ENCODE results near the gene MCM9. TPM values are rescaled to one million over a fixed set of nuclear protein-coding genes. Genes with fewer than 3 reads are reported as not detected.

The MCM9 gene
- total RNA-seq, 2 donors from 2014 or later: 24.2 to 28.1 TPM

- DNase-seq (ENCODE audit: low spot score) (no peak), ATAC-seq (no peak)
- no peak overlapping the region for H3K4me3 Mint-ChIP-seq
- H3K27me3 Mint-ChIP-seq: no peaks in the 10 kb centered on the region
- peaks cover 6% of the 10 kb centered on the region for H3K36me3 Mint-ChIP-seq
- H3K4me1 Mint-ChIP-seq (ENCODE audit: low read depth in 2 of 2): peaks cover 49 to 50% of the 10 kb centered on the region in 2 donors
- no peaks in the 10 kb centered on the region for H3K9me3 Mint-ChIP-seq
- H3K27ac Mint-ChIP-seq: no peak overlapping the region
Observed at GRCh38 chr6:118860363-118860762, 74.6 kb downstream of the MCM9 start.

GRCh38 chr6:118859517-118860064, 75.4 kb downstream of the MCM9 start:
- no peak for ATAC-seq
- Mint-ChIP-seq H3K27me3 (no peaks in the 10 kb centered on the region), H3K4me1 (ENCODE audit: low read depth in 2 of 2) (peaks cover 42% of the 10 kb centered on the region in 2 donors), H3K4me3 (no peak overlapping the region), H3K9me3 (no peaks in the 10 kb centered on the region), H3K27ac (no peak overlapping the region), H3K36me3 (peaks cover 6% of the 10 kb centered on the region)
- no peak for DNase-seq (ENCODE audit: low spot score)

DNA sequence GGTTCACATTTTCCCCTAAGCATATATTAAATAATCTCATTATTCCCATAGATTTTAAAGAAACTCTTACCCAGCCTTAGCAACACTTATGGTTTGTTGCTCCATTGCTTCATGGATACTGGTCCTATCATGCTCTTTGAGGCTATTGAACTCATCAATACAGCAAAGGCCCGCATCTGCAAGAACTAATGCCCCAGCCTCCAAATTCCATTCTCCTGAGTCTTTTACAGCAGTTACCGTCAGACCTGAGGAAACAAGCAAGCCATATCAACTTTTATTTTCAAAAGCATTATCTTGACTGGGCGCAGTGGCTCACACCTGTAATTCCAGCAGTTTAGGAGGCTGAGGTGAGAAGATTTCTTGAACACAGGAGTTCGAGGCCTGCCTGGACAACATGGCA, 78.7 kb downstream of the MCM9 start:
- H3K9me3 Mint-ChIP-seq: no peaks in the 10 kb centered on the region
- DNase-seq (ENCODE audit: low spot score): no peak
- no peaks in the 10 kb centered on the region for H3K27me3 Mint-ChIP-seq
- H3K4me3 Mint-ChIP-seq: no peak overlapping the region
- ATAC-seq: no peak
- H3K4me1 Mint-ChIP-seq (ENCODE audit: low read depth in 2 of 2): peaks cover 25 to 31% of the 10 kb centered on the region in 2 donors
- H3K27ac Mint-ChIP-seq: no peak overlapping the region
- peaks cover 6% of the 10 kb centered on the region for H3K36me3 Mint-ChIP-seq

DNA sequence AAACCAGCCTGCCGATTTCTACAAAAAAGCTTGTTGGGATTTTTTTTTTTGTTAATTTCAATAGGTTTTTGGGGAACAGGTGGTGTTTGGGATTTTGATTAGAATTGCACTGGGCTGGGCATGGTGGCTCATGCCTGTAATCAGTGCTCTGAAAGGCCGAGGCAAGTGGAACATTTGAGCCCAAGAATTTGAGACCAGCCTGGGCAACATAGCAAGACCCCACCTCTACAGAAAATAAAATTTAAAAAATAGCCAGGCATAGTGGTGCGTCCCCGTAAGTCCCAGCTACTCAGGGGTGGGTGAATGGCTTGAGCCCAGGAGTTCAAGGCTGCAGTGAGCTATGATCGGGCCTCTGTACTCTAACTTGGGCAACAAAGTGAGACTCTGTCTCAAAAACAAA, 81.6 kb downstream of the MCM9 start:
- H3K27ac Mint-ChIP-seq: no peak overlapping the region
- no peaks in the 10 kb centered on the region for H3K27me3 Mint-ChIP-seq
- H3K36me3 Mint-ChIP-seq: no peaks in the 10 kb centered on the region
- no peaks in the 10 kb centered on the region for H3K9me3 Mint-ChIP-seq
- DNase-seq (ENCODE audit: low spot score) (no peak), ATAC-seq (no peak)
- no peak overlapping the region for H3K4me3 Mint-ChIP-seq
- H3K4me1 Mint-ChIP-seq (ENCODE audit: low read depth in 2 of 2): peaks cover 4 to 21% of the 10 kb centered on the region in 2 donors

GRCh38 chr6:118844915-118845314, 90.0 kb downstream of the MCM9 start:
- H3K9me3 Mint-ChIP-seq: no peaks in the 10 kb centered on the region
- peak overlapping the region; percentile 47 to 89 for H3K27ac Mint-ChIP-seq
- H3K27me3 Mint-ChIP-seq: no peaks in the 10 kb centered on the region
- peak overlapping the region; percentile 81 for H3K4me3 Mint-ChIP-seq
- H3K4me1 Mint-ChIP-seq (ENCODE audit: low read depth in 2 of 2): peaks cover 23 to 30% of the 10 kb centered on the region in 2 donors
- ATAC-seq (peak; percentile 67 to 87), DNase-seq (ENCODE audit: low spot score) (no peak)
- no peaks in the 10 kb centered on the region for H3K36me3 Mint-ChIP-seq

GRCh38 chr6:118843685-118844390, 91.1 kb downstream of the MCM9 start:
- H3K4me3 Mint-ChIP-seq: peak overlapping the region; percentile 81
- peak overlapping the region; percentile 47 to 89 for H3K27ac Mint-ChIP-seq
- no peaks in the 10 kb centered on the region for H3K27me3 Mint-ChIP-seq
- H3K4me1 Mint-ChIP-seq (ENCODE audit: low read depth in 2 of 2): peaks cover 21 to 30% of the 10 kb centered on the region in 2 donors
- peaks cover 5% of the 10 kb centered on the region for H3K36me3 Mint-ChIP-seq
- ATAC-seq (peak; percentile 85 to 87), DNase-seq (ENCODE audit: low spot score) (no peak)
- H3K9me3 Mint-ChIP-seq: peaks cover 4% of the 10 kb centered on the region

DNA sequence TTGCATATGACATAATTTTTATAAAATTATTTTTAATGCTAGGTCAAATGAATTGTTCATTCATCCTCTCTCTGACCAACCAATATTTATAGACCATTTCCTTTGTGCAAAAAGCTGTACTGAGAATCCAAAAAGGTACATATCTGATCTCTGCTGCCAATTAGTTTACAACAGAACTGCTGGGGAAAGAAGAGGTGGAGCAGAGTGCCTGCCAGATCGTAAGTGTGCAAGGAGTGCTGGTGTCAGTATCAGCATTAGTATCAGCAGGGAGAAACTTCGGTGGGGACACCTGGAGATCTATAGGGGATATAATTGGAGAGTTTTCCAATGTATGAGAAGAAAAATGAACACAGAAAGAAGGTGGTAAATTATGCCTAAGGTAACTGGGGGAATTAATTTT, 104.3 kb downstream of the MCM9 start:
- H3K36me3 Mint-ChIP-seq: no peaks in the 10 kb centered on the region
- DNase-seq (ENCODE audit: low spot score) (no peak), ATAC-seq (no peak)
- no peak overlapping the region for H3K4me3 Mint-ChIP-seq
- no peaks in the 10 kb centered on the region for H3K9me3 Mint-ChIP-seq
- H3K27me3 Mint-ChIP-seq: no peaks in the 10 kb centered on the region
- peaks cover 24 to 33% of the 10 kb centered on the region in 2 donors for H3K4me1 Mint-ChIP-seq (ENCODE audit: low read depth in 2 of 2)
- no peak overlapping the region for H3K27ac Mint-ChIP-seq

DNA sequence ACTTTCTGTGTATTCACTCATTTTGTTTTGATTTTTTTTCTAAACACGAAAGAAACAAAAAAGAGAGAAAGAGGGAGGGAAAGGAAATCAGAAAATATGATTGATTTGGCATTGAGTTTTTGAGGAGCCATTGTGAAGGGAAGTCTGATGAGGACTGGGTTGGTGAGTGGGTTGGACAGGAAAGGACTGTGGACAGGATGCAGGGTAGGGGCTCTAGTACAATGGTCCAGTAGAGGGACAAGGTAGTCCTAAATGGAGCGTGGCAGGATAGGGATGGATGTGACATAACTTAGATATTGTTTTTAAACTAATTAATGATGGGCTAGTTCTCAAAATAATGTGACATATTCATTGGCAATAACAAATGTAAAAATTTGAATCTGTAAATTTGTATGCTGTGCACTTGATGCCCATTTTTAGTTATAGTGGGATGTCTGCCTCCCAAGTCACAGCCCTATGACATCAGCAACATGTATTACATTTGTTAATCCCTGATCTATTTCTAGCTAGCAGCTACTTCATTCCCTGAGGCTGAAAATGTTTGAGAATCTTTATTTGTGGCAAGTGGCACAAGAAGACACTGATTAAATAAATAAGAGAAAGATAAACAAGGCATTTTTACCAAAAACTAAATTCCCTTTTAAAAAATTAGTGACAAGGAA, 105.0 kb downstream of the MCM9 start:
- Mint-ChIP-seq H3K27me3 (no peaks in the 10 kb centered on the region), H3K27ac (no peak overlapping the region)

GRCh38 chr6:118826096-118826495, 108.9 kb downstream of the MCM9 start:
- Mint-ChIP-seq H3K4me3 (no peak overlapping the region), H3K36me3 (peaks cover 16% of the 10 kb centered on the region), H3K9me3 (no peaks in the 10 kb centered on the region), H3K4me1 (ENCODE audit: low read depth in 2 of 2) (peaks cover 3 to 5% of the 10 kb centered on the region in 2 donors), H3K27me3 (no peaks in the 10 kb centered on the region), H3K27ac (no peak overlapping the region)
- no peak for DNase-seq (ENCODE audit: low spot score)
- ATAC-seq: no peak

More for the DNA sequence above, 105.0 kb downstream of the MCM9 start:
- peaks cover 4% of the 10 kb centered on the region for H3K36me3 Mint-ChIP-seq
- peak in 1 of 2 donors; percentile 52 for ATAC-seq
- DNase-seq (ENCODE audit: low spot score): no peak
- H3K4me3 Mint-ChIP-seq: no peak overlapping the region
- H3K4me1 Mint-ChIP-seq (ENCODE audit: low read depth in 2 of 2): peaks cover 22 to 26% of the 10 kb centered on the region in 2 donors
- H3K9me3 Mint-ChIP-seq: no peaks in the 10 kb centered on the region

DNA sequence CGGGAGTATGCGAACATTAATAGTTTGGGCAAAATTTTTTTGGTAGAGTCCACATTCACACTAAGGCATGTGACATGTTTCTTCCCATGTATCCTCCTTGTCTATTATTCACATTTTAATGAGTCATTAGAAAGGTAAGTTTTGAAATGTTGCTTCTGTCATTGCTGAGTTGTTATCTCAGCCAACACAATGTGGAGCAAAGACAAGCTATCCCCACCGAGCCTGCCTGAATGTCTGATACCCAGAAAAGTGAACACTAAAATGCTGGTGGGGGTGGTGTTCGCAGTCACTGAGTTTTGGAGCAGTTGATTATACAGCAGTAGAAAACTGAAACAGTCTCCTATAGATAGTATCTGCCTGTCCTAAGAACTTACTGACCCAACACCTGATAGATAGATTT, 109.3 kb downstream of the MCM9 start:
- Mint-ChIP-seq H3K9me3 (no peaks in the 10 kb centered on the region), H3K4me3 (no peak overlapping the region), H3K27me3 (no peaks in the 10 kb centered on the region), H3K4me1 (ENCODE audit: low read depth in 2 of 2) (peaks cover 1 to 5% of the 10 kb centered on the region in 2 donors), H3K36me3 (peaks cover 21% of the 10 kb centered on the region), H3K27ac (no peak overlapping the region)
- ATAC-seq (no peak), DNase-seq (ENCODE audit: low spot score) (no peak)

DNA sequence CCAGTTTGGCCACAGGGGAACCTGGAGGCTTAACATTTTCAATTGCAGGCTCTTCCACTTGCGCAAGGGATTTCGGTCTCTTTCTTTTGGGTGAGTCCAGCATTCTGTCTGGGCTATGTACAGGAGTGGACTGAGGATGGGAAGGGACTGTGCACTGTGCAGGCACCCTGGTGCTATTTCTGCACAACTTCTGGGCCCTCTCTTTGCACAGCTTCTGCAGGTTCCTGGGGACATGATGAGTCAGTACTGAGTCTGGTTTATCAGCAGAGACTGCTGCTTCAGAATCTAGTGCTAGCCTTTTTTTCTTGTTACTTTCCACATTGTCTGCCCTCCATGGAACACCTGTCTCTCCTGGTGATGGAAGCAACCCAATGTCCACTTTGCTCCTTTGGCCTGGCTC, 119.5 kb downstream of the MCM9 start:
- no peak for DNase-seq (ENCODE audit: low spot score)
- Mint-ChIP-seq H3K27me3 (no peaks in the 10 kb centered on the region), H3K4me3 (no peak overlapping the region), H3K36me3 (peaks cover 11% of the 10 kb centered on the region), H3K9me3 (peaks cover 3% of the 10 kb centered on the region), H3K4me1 (ENCODE audit: low read depth in 2 of 2) (peaks cover 28 to 34% of the 10 kb centered on the region in 2 donors), H3K27ac (peak overlapping the region; percentile 20 to 47)
- peak in 1 of 2 donors; percentile 52 for ATAC-seq

DNA sequence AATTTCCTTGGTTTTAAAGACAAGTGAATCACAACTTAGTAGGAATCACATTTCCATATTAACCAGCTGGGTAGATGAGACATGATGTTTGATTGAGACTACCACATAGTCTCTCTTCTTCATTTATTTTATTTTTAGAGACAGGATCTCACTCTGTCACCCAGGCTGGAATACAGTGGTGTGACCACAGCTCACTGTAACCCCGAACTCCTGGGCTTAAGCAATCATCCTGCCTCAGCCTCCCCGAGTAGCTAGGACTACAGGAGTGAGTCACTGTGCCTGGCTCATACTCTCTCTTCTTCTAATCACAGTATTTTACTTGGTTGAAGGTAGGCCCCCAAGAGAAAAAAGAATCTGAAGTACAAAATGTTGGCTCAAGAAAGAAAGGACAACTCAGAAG, 121.2 kb downstream of the MCM9 start:
- Mint-ChIP-seq H3K9me3 (no peaks in the 10 kb centered on the region), H3K4me3 (peak overlapping the region; percentile 30), H3K36me3 (peaks cover 4% of the 10 kb centered on the region), H3K4me1 (ENCODE audit: low read depth in 2 of 2) (peaks cover 40 to 50% of the 10 kb centered on the region in 2 donors), H3K27me3 (no peaks in the 10 kb centered on the region), H3K27ac (peak overlapping the region; percentile 48 to 62)
- no peak for DNase-seq (ENCODE audit: low spot score)
- ATAC-seq: peak; percentile 66

- ATAC-seq: no peak
- H3K4me3 Mint-ChIP-seq: no peak overlapping the region
- H3K27me3 Mint-ChIP-seq: no peaks in the 10 kb centered on the region
- DNase-seq (ENCODE audit: low spot score): no peak
- H3K9me3 Mint-ChIP-seq: no peaks in the 10 kb centered on the region
- H3K27ac Mint-ChIP-seq: peak overlapping the region in 1 of 2 donors; percentile 18
- peaks cover 46 to 57% of the 10 kb centered on the region in 2 donors for H3K4me1 Mint-ChIP-seq (ENCODE audit: low read depth in 2 of 2)
- H3K36me3 Mint-ChIP-seq: peaks cover 4% of the 10 kb centered on the region
Observed at GRCh38 chr6:118812970-118813369, 122.0 kb downstream of the MCM9 start.

DNA sequence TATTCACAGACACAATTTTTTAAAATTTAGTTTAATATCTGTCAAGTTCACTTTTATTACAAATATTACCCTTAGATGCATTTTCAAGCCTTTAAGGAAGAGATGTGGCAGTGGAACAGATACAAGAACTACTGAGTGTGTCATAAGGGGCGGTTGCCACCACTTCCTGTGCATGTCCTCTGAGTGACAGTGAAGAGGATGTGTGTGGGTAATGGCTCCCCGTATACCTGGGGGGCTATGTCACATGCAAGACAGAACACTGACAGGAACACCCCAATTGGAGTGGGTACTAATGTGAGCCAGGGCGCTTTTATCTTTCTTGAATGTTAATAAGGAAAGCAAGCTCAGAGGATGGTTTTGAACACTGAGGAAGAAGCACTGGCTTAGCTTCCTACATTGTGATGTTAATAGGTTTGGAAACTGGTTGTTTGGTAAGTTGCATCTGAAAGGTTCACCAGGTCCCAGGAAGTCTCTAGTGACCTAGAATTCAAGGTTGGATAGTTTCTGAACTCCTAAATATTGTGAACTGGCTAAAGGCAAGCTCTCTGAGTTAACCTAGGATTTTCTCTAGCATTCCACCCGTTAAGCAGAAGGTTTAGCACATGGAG, 124.4 kb downstream of the MCM9 start:
- peak; percentile 85 to 95 for ATAC-seq
- Mint-ChIP-seq H3K4me1 (ENCODE audit: low read depth in 2 of 2) (peaks cover 49 to 66% of the 10 kb centered on the region in 2 donors), H3K27me3 (no peaks in the 10 kb centered on the region), H3K27ac (peak overlapping the region; percentile 93 to 95), H3K9me3 (no peaks in the 10 kb centered on the region), H3K36me3 (peaks cover 4% of the 10 kb centered on the region), H3K4me3 (peak overlapping the region; percentile 77)
- DNase-seq (ENCODE audit: low spot score): peak; percentile 68
